ENCODE measurements around the gene SKIDA1. TPM values are rescaled to one million over a fixed set of nuclear protein-coding genes. Genes with fewer than 3 reads are reported as not detected.

Gene SKIDA1
- total RNA-seq, 4 donors from 2014 or later: 0.39 to 5.2 (median 2.3) TPM

DNA sequence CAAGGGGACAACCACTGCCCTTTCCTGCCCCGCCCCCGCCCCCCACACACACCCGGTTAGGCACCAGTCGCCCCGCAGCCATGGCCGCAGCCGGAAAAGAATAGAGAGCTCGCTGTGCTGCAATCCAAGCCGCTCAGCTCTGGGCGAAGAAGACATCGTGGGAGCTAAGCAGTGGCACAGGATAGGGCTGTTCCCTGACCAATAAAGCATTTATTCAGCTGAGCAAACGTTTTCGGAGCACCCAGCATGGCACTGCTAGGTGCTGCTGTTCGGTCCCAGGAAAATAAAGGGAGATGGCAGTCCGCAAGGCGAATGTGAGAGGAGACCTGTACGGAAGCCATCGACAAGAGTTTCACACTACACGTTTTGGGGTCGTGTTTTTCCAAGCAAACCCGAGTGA is 18.3 kb downstream of the SKIDA1 start:
- Histone ChIP-seq H3K36me3 (no peaks in the 10 kb centered on the region), H3K9me3 (no peaks in the 10 kb centered on the region), H3K4me1 (peaks cover 0 to 19% (median 4%) of the 10 kb centered on the region in 4 donors), H3K27me3 (peaks cover 0 to 7% of the 10 kb centered on the region in 2 donors), H3K27ac (peak overlapping the region in 2 of 4 donors; percentile 89 to 94), H3K4me3 (no peak overlapping the region)
- DNase-seq (ENCODE audit: low spot score in 2 of 2): no peak
- TF ChIP-seq, protein P1, sequence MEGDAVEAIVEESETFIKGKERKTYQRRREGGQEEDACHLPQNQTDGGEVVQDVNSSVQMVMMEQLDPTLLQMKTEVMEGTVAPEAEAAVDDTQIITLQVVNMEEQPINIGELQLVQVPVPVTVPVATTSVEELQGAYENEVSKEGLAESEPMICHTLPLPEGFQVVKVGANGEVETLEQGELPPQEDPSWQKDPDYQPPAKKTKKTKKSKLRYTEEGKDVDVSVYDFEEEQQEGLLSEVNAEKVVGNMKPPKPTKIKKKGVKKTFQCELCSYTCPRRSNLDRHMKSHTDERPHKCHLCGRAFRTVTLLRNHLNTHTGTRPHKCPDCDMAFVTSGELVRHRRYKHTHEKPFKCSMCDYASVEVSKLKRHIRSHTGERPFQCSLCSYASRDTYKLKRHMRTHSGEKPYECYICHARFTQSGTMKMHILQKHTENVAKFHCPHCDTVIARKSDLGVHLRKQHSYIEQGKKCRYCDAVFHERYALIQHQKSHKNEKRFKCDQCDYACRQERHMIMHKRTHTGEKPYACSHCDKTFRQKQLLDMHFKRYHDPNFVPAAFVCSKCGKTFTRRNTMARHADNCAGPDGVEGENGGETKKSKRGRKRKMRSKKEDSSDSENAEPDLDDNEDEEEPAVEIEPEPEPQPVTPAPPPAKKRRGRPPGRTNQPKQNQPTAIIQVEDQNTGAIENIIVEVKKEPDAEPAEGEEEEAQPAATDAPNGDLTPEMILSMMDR (IDR thresholded peaks at IDR 0.05): no peak
- TF ChIP-seq EP300 (IDR thresholded peaks at IDR 0.05): no peak
- TF ChIP-seq POLR2A (IDR thresholded peaks at IDR 0.05): no peak
- WGBS, 2 donors: 79 to 81% methylated on average over 21 of the region's 21 CpGs

DNA sequence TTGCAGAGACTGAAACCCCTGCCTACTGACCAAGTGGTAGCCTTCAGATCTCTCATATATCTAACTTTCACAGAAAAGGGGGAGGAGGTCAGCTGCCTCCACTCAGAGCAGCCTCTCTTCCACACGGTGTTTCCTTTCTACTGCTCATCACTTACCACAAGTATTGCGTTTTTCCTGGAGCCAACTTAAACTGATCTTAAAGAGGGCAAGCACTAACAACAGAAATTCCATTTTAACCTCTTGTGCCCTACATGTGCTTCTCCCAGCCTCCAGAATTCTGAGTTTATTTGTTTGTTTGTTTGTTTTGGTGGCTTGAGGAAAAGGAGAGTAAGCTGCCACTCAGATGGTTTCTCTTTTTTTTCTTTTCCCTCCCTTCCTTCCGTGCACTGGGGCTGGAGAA is 19.1 kb downstream of the SKIDA1 start:
- peaks cover 0 to 16% (median 4%) of the 10 kb centered on the region in 4 donors for H3K4me1 ChIP-seq
- H3K27me3 ChIP-seq: peaks cover 0 to 7% of the 10 kb centered on the region in 2 donors
- H3K4me3 ChIP-seq: no peak overlapping the region
- no peak for DNase-seq (ENCODE audit: low spot score in 2 of 2)
- no peaks in the 10 kb centered on the region for H3K9me3 ChIP-seq
- TF ChIP-seq, protein P1 (IDR thresholded peaks at IDR 0.05): no peak
- H3K36me3 ChIP-seq: no peaks in the 10 kb centered on the region
- H3K27ac ChIP-seq: peak overlapping the region in 3 of 4 donors; percentile 11 to 94 (median 89)
- 41 to 43% methylated on average over 3 of the region's 3 CpGs for WGBS, 2 donors

DNA sequence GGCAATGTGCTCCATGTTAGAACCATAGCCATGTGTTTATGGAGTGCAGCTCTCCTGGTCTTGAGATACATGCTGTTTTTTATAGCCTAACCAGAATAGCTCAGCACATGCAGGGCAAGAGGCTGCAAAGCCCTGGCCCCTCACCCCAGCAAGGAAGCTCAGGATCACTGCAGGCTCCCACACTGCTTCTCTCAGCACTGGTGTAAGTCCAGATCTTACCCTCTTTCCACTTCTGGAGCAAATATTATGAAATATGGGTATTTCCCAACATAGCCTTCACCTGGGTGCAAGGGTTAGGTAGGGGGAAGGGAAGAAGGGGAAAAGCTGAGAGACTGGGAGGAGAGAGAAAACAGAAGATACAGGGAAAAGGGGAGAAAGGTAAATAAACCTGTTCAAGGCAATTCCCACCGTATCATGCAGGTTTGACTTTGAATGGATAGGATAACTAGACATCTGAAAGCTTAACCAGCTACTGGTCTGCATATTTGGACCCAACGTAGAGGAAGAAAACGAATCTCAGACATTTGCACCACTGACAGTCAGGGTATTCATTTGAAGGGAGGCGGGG is 19.7 kb downstream of the SKIDA1 start:
- Histone ChIP-seq H3K27ac (peak overlapping the region in 2 of 4 donors; percentile 89 to 94), H3K36me3 (no peaks in the 10 kb centered on the region), H3K4me1 (peaks cover 0 to 14% (median 4%) of the 10 kb centered on the region in 4 donors), H3K27me3 (peaks cover 0 to 5% of the 10 kb centered on the region in 2 donors), H3K4me3 (no peak overlapping the region), H3K9me3 (no peaks in the 10 kb centered on the region)
- 68 to 74% methylated on average over 4 of the region's 4 CpGs for WGBS, 2 donors
- TF ChIP-seq EP300 (IDR thresholded peaks at IDR 0.05): no peak
- no peak for TF ChIP-seq POLR2A (IDR thresholded peaks at IDR 0.05)
- TF ChIP-seq, protein P1 (IDR thresholded peaks at IDR 0.05): no peak
- DNase-seq (ENCODE audit: low spot score in 2 of 2): no peak

DNA sequence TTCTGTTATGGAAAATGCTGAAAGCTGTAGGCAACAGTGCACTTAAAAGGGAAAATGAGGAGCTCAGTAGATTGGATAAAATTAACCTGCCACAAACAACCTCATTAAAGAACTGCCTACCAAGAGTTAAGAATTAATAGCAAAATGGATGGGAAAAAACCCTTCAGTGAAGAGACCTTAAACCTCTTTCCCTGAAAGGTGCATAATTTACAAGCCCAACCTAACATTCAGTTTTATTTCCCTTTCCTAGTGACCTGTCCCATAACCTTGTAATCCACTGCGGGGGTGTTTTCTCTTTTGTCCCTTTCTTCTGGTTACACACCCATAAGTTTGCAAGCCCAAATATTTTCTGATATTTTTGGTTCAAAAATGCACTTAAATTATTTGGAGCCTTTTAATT is 21.9 kb downstream of the SKIDA1 start:
- 74 to 78% methylated on average over 1 of the region's 1 CpG for WGBS, 2 donors
- peaks cover 0 to 13% (median 2%) of the 10 kb centered on the region in 4 donors for H3K4me1 ChIP-seq
- no peak for DNase-seq (ENCODE audit: low spot score in 2 of 2)
- TF ChIP-seq, protein P1 (IDR thresholded peaks at IDR 0.05): no peak
- TF ChIP-seq POLR2A (IDR thresholded peaks at IDR 0.05) (no peak), EP300 (IDR thresholded peaks at IDR 0.05) (no peak)
- H3K9me3 ChIP-seq: no peaks in the 10 kb centered on the region
- H3K36me3 ChIP-seq: no peaks in the 10 kb centered on the region
- peak overlapping the region in 3 of 4 donors; percentile 24 to 90 (median 89) for H3K27ac ChIP-seq
- H3K4me3 ChIP-seq: no peak overlapping the region
- H3K27me3 ChIP-seq: no peaks in the 10 kb centered on the region

- Histone ChIP-seq H3K4me3 (no peak overlapping the region), H3K36me3 (no peaks in the 10 kb centered on the region), H3K27me3 (no peaks in the 10 kb centered on the region), H3K27ac (peak overlapping the region in 3 of 4 donors; percentile 24 to 90 (median 89)), H3K4me1 (peaks cover 0 to 17% (median 6%) of the 10 kb centered on the region in 4 donors), H3K9me3 (no peaks in the 10 kb centered on the region)
- WGBS, 2 donors: 58 to 71% methylated on average over 3 of the region's 3 CpGs
- DNase-seq (ENCODE audit: low spot score in 2 of 2): no peak
- TF ChIP-seq EP300 (IDR thresholded peaks at IDR 0.05) (no peak), POLR2A (IDR thresholded peaks at IDR 0.05) (no peak)
- TF ChIP-seq, protein P1 (IDR thresholded peaks at IDR 0.05): no peak
Observed at GRCh38 chr10:21502348-21502740, 23.1 kb downstream of the SKIDA1 start.

Data from tibial nerve (tissue), 4 donors.